Chondrocyte (in vitro differentiated cells): ENCODE measurements around the gene PAK2. TPM values are rescaled to one million over a fixed set of nuclear protein-coding genes. Genes with fewer than 3 reads are reported as not detected.

Experiments used
- DNase-seq: peaks from one replicate; pipeline ENCODE4 v3.0.0; 2021; ENCODE audit warnings: mixed read lengths, low spot score
- H3K27ac Mint-ChIP-seq: one replicate; pipeline ENCODE4 v1.8.0; 2021; ENCODE audit warnings: mild to moderate bottlenecking, moderate library complexity, mixed read lengths; ENCODE audit not compliant: unreplicated experiment
- H3K27me3 Mint-ChIP-seq: 2 replicates; pipeline ENCODE4 v1.8.0; 2021; ENCODE audit warnings: low read depth, mixed read lengths
- H3K36me3 Mint-ChIP-seq: 2 replicates; pipeline ENCODE4 v1.8.0; 2021; ENCODE audit warnings: low read depth, mixed read lengths
- H3K4me1 Mint-ChIP-seq: 2 replicates; pipeline ENCODE4 v1.8.0; 2021; ENCODE audit warnings: low read depth, mild to moderate bottlenecking, mixed read lengths
- H3K4me3 Mint-ChIP-seq: one replicate; pipeline ENCODE4 v1.8.0; 2021; ENCODE audit warnings: mild to moderate bottlenecking, moderate library complexity, mixed read lengths; ENCODE audit not compliant: unreplicated experiment
- H3K9me3 Mint-ChIP-seq: 2 replicates; pipeline ENCODE4 v1.8.0; 2021; ENCODE audit warnings: low read depth, mixed read lengths
- CTCF ChIP-seq: fragments of 200-600 bp; sonication (generic); IDR thresholded peaks from 2 replicates; pipeline ENCODE4 v1.5.0; 2021; ENCODE audit warnings: antibody characterized with exemption, mild to moderate bottlenecking, moderate library complexity
- total RNA-seq: library from RNA; stranded (reverse); gene quantifications from 3 replicates; pipeline ENCODE4 v1.2.1, GENCODE V29; 2021

Gene PAK2
- total RNA-seq, 1 donor from 2014 or later: 90.3 TPM

- no peak for DNase-seq
- H3K27ac Mint-ChIP-seq: peak overlapping the region; percentile 91
- no peaks in the 10 kb centered on the region for H3K27me3 Mint-ChIP-seq
- TF ChIP-seq CTCF: no peak
- H3K9me3 Mint-ChIP-seq: no peaks in the 10 kb centered on the region
- no peak overlapping the region for H3K4me3 Mint-ChIP-seq
- H3K36me3 Mint-ChIP-seq: peaks cover 5% of the 10 kb centered on the region
- peaks cover 28% of the 10 kb centered on the region for H3K4me1 Mint-ChIP-seq
Observed at GRCh38 chr3:196793246-196793645, 53.6 kb downstream of the PAK2 start.

GRCh38 chr3:196794467-196794866, 54.8 kb downstream of the PAK2 start:
- no peak for TF ChIP-seq CTCF
- peak overlapping the region; percentile 42 for H3K27ac Mint-ChIP-seq
- no peak overlapping the region for H3K4me3 Mint-ChIP-seq
- DNase-seq: no peak
- H3K9me3 Mint-ChIP-seq: no peaks in the 10 kb centered on the region
- H3K27me3 Mint-ChIP-seq: no peaks in the 10 kb centered on the region
- peaks cover 5% of the 10 kb centered on the region for H3K36me3 Mint-ChIP-seq
- peaks cover 23% of the 10 kb centered on the region for H3K4me1 Mint-ChIP-seq

- Mint-ChIP-seq H3K27ac (no peak overlapping the region), H3K4me3 (no peak overlapping the region), H3K36me3 (peaks cover 5% of the 10 kb centered on the region), H3K9me3 (no peaks in the 10 kb centered on the region), H3K27me3 (no peaks in the 10 kb centered on the region), H3K4me1 (peaks cover 17% of the 10 kb centered on the region)
- no peak for DNase-seq
- TF ChIP-seq CTCF: no peak
Observed at GRCh38 chr3:196796317-196796716, 56.7 kb downstream of the PAK2 start.

- H3K4me1 Mint-ChIP-seq: no peaks in the 10 kb centered on the region
- H3K27me3 Mint-ChIP-seq: no peaks in the 10 kb centered on the region
- no peak overlapping the region for H3K27ac Mint-ChIP-seq
- no peak for TF ChIP-seq CTCF
- no peak overlapping the region for H3K4me3 Mint-ChIP-seq
- no peaks in the 10 kb centered on the region for H3K9me3 Mint-ChIP-seq
- peaks cover 8% of the 10 kb centered on the region for H3K36me3 Mint-ChIP-seq
- DNase-seq: no peak
Observed at GRCh38 chr3:196800742-196801434, 61.2 kb downstream of the PAK2 start.

GRCh38 chr3:196803891-196804468, 64.3 kb downstream of the PAK2 start:
- no peaks in the 10 kb centered on the region for H3K27me3 Mint-ChIP-seq
- no peak overlapping the region for H3K4me3 Mint-ChIP-seq
- peaks cover 5% of the 10 kb centered on the region for H3K4me1 Mint-ChIP-seq
- no peak for TF ChIP-seq CTCF
- H3K27ac Mint-ChIP-seq: no peak overlapping the region
- H3K36me3 Mint-ChIP-seq: peaks cover 23% of the 10 kb centered on the region
- no peaks in the 10 kb centered on the region for H3K9me3 Mint-ChIP-seq
- DNase-seq: no peak
